Measurements from ENCODE around the gene EPB41L4B. TPM values are rescaled to one million over a fixed set of nuclear protein-coding genes. Genes with fewer than 3 reads are reported as not detected.

Gene EPB41L4B
- total RNA-seq, 1 experiment from 2014 or later: 20.2 TPM

DNA sequence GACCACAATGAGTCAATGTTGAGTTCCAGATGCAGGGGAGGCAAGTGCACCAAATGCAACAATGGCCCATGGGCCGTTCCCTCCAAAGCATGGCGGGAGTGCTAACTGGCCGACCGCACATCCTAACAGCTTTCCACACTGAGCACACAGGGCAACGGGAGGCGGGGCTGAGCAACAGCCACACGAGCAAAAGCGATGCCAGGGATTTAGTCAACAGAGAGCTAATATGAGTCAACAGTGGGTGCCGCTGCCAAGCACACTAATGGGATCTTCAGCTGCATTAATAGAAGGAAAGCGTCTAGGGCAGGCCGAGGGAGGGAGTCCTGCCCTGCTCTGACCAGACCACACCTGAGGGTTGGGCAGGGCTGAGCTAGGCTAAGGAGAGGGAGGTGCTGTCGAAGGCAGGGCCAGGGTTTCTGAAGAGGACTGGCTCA is 4.6 kb downstream of the EPB41L4B start:
- H3K4me1 Mint-ChIP-seq (ENCODE audit: insufficient read depth, unreplicated experiment): peaks cover 56% of the 10 kb centered on the region
- intact Hi-C loops (cut with micrococcal nuclease): loop anchor here (1.0 to 5.0 kb wide), 5 partner anchors 18 to 304 kb away; partner anchors contain the start of gene CTNNAL1
- BruUV-seq (replicated peaks): no TSS peak
- H3K27ac Mint-ChIP-seq (ENCODE audit: low read depth, unreplicated experiment): peak overlapping the region; percentile 81
- ChIA-PET CTCF (interaction anchor here (0.6 to 3.9 kb wide), 10 partner anchors 9 to 281 kb away, joined by 3 to 23 read pairs (median 4); no protein-coding TSS in a partner anchor), POLR2A (interaction anchor here (0.7 to 5.8 kb wide), 20 partner anchors 9 to 304 kb away, joined by 3 to 44 read pairs (median 6); partner anchors contain the start of genes CTNNAL1 and TMEM245)
- H3K9me3 Mint-ChIP-seq (ENCODE audit: unreplicated experiment): no peaks in the 10 kb centered on the region
- H3K4me3 Mint-ChIP-seq (ENCODE audit: unreplicated experiment): peak overlapping the region; percentile 21
- H3K36me3 Mint-ChIP-seq (ENCODE audit: insufficient read depth, unreplicated experiment): peaks cover 9% of the 10 kb centered on the region
- peak; percentile 99 for DNase-seq (ENCODE audit: unreplicated experiment)
- TF ChIP-seq, protein P1, sequence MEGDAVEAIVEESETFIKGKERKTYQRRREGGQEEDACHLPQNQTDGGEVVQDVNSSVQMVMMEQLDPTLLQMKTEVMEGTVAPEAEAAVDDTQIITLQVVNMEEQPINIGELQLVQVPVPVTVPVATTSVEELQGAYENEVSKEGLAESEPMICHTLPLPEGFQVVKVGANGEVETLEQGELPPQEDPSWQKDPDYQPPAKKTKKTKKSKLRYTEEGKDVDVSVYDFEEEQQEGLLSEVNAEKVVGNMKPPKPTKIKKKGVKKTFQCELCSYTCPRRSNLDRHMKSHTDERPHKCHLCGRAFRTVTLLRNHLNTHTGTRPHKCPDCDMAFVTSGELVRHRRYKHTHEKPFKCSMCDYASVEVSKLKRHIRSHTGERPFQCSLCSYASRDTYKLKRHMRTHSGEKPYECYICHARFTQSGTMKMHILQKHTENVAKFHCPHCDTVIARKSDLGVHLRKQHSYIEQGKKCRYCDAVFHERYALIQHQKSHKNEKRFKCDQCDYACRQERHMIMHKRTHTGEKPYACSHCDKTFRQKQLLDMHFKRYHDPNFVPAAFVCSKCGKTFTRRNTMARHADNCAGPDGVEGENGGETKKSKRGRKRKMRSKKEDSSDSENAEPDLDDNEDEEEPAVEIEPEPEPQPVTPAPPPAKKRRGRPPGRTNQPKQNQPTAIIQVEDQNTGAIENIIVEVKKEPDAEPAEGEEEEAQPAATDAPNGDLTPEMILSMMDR (IDR thresholded peaks at IDR 0.05; ENCODE audit: unreplicated experiment): no peak
- H3K27me3 Mint-ChIP-seq (ENCODE audit: insufficient read depth, unreplicated experiment): no peaks in the 10 kb centered on the region

DNA sequence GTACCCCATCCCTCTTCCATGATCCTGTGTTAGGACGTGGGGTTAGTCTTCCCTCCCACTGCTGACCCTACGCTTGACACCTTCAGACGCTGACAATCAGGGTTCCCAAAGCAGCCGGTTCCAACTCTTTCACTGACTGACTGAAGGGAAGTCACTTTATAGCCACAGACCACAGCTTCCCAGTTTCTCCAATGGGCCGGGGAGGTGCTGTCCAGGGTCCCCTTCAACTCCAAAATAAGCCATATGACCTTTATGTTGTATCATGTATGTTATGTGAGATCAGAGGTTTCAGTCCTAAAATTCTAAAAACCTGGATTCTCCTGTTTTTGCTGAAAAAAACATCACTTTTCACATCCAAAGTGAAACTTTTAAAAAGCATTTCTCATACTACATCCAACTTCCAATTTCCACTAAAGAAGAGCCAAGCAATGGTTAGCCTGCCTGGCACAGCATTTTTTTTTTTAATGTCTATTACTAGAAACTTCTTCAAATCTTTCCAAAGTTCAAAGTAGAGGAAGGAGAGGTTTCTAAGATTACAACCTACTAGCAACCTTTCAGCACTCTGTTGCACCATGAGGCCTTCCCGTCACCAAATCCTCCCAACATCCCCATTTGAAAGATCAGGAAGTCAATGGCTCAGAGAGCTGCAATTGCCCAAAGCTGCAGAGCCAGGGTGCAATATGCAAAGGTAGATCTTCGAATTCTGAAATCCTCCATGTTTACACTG is 5.2 kb downstream of the EPB41L4B start:
- no TSS peak for BruUV-seq (replicated peaks)
- ChIA-PET POLR2A (interaction anchor here (0.7 to 5.8 kb wide), 18 partner anchors 10 to 303 kb away, joined by 3 to 44 read pairs (median 6); partner anchors contain the start of genes CTNNAL1 and TMEM245), CTCF (interaction anchor here (0.7 to 3.9 kb wide), 6 partner anchors 16 to 201 kb away, joined by 3 to 23 read pairs (median 4); no protein-coding TSS in a partner anchor)
- peaks cover 61% of the 10 kb centered on the region for H3K4me1 Mint-ChIP-seq (ENCODE audit: insufficient read depth, unreplicated experiment)
- no peaks in the 10 kb centered on the region for H3K27me3 Mint-ChIP-seq (ENCODE audit: insufficient read depth, unreplicated experiment)
- H3K36me3 Mint-ChIP-seq (ENCODE audit: insufficient read depth, unreplicated experiment): peaks cover 9% of the 10 kb centered on the region
- TF ChIP-seq, protein P1 (IDR thresholded peaks at IDR 0.05; ENCODE audit: unreplicated experiment): no peak
- intact Hi-C loops (cut with micrococcal nuclease): loop anchor here (1.0 to 5.0 kb wide), 5 partner anchors 17 to 303 kb away; partner anchors contain the start of gene CTNNAL1
- H3K9me3 Mint-ChIP-seq (ENCODE audit: unreplicated experiment): no peaks in the 10 kb centered on the region
- peak overlapping the region; percentile 81 for H3K27ac Mint-ChIP-seq (ENCODE audit: low read depth, unreplicated experiment)
- DNase-seq (ENCODE audit: unreplicated experiment): no peak
- peak overlapping the region; percentile 21 for H3K4me3 Mint-ChIP-seq (ENCODE audit: unreplicated experiment)

DNA sequence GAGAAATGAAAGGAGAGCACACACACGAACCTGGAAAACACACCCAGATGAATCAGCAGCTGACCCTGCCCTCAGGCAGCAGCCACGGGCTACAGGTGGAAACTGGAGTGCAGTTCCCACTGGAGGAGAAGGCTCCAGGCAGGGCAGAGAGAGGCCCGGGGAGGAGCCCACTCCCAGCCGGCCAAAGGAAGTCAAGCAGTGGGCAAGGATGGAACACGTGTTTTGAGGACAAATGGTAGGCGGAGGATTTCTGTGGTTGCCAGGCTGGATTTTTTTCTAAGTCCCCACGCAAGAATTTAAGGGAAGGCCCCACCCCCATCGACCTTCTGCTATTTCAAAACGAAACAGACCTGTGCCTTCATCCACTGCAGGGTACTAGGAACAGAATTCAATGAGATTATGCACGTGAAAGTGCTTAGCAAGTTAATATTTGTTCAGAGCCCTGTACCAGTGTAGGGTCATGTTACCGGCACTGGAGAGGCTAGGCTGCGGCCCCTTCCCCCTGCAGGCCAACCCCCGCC is 6.8 kb downstream of the EPB41L4B start:
- no peak for DNase-seq (ENCODE audit: unreplicated experiment)
- TF ChIP-seq, protein P1 (IDR thresholded peaks at IDR 0.05; ENCODE audit: unreplicated experiment): no peak
- H3K36me3 Mint-ChIP-seq (ENCODE audit: insufficient read depth, unreplicated experiment): peaks cover 9% of the 10 kb centered on the region
- no peaks in the 10 kb centered on the region for H3K27me3 Mint-ChIP-seq (ENCODE audit: insufficient read depth, unreplicated experiment)
- no peak overlapping the region for H3K27ac Mint-ChIP-seq (ENCODE audit: low read depth, unreplicated experiment)
- no TSS peak for BruUV-seq (replicated peaks)
- intact Hi-C loops (cut with micrococcal nuclease): no loop called here
- no peak overlapping the region for H3K4me3 Mint-ChIP-seq (ENCODE audit: unreplicated experiment)
- peaks cover 75% of the 10 kb centered on the region for H3K4me1 Mint-ChIP-seq (ENCODE audit: insufficient read depth, unreplicated experiment)
- POLR2A ChIA-PET: interaction anchor here (0.9 to 2.4 kb wide), 3 partner anchors 14 to 60 kb away, joined by 3 to 8 read pairs (median 3); no protein-coding TSS in a partner anchor
- CTCF ChIA-PET: interaction anchor here (0.7 kb wide), 1 partner anchor 134 kb away, joined by 3 read pairs; no protein-coding TSS in a partner anchor
- no peaks in the 10 kb centered on the region for H3K9me3 Mint-ChIP-seq (ENCODE audit: unreplicated experiment)

DNA sequence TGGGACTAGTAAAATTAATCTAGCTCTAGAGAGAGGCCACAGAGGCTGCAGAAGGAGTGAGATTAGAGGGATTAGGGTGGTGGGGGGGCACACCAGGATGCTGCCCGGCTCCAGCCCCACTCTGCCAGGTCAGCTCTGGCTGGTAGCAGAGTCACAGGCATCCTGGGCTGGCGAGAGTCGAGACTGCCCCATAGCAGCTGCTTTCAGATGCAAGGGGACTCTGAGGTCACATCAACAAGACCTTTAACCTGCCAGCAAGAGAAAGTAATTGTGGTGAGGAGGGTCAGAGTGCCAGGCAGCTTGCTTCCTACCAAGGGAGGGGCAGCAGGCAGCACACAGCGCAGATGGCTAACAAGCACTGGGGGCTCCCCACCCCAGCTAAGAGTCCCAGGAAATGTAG is 7.5 kb downstream of the EPB41L4B start:
- Mint-ChIP-seq H3K27ac (ENCODE audit: low read depth, unreplicated experiment) (peak overlapping the region; percentile 58), H3K36me3 (ENCODE audit: insufficient read depth, unreplicated experiment) (peaks cover 11% of the 10 kb centered on the region), H3K9me3 (ENCODE audit: unreplicated experiment) (no peaks in the 10 kb centered on the region), H3K27me3 (ENCODE audit: insufficient read depth, unreplicated experiment) (no peaks in the 10 kb centered on the region), H3K4me1 (ENCODE audit: insufficient read depth, unreplicated experiment) (peaks cover 68% of the 10 kb centered on the region), H3K4me3 (ENCODE audit: unreplicated experiment) (no peak overlapping the region)
- POLR2A ChIA-PET: interaction anchor here (0.7 to 2.4 kb wide), 3 partner anchors 60 to 232 kb away, joined by 3 to 8 read pairs (median 3); no protein-coding TSS in a partner anchor
- intact Hi-C loops (cut with micrococcal nuclease): no loop called here
- BruUV-seq (replicated peaks): no TSS peak
- CTCF ChIA-PET: interaction anchor here (0.8 to 1.2 kb wide), 2 partner anchors 69 to 130 kb away, joined by 3 to 5 read pairs; no protein-coding TSS in a partner anchor
- DNase-seq (ENCODE audit: unreplicated experiment): no peak
- TF ChIP-seq, protein P1 (IDR thresholded peaks at IDR 0.05; ENCODE audit: unreplicated experiment): no peak

Data from MCF 10A (cell line).